ENCODE data around the gene FAM20B. TPM values are rescaled to one million over a fixed set of nuclear protein-coding genes. Genes with fewer than 3 reads are reported as not detected.

Gene FAM20B
- total RNA-seq, 4 donors from 2014 or later = 16.7 to 25.2 (median 20.3) TPM

GRCh38 chr1:179029321-179029759 is 3.6 kb downstream of the FAM20B start:
- TF ChIP-seq POLR2A (IDR thresholded peaks at IDR 0.05) = no peak
- TF ChIP-seq CTCF (IDR thresholded peaks at IDR 0.05) = no peak
- WGBS, 2 donors = 49 to 53% methylated on average over 3 of the region's 3 CpGs
- H3K4me3 ChIP-seq (ENCODE audit: low read depth, poor library complexity, severe bottlenecking) = no peak overlapping the region
- intact Hi-C loops (cut with DNase I; ENCODE audit: low total_unique reads) = no loop called here
- no peak for DNase-seq (ENCODE audit: low spot score in 2 of 2)

- intact Hi-C loops (cut with DNase I; ENCODE audit: low total_unique reads) = no loop called here
- H3K4me3 ChIP-seq (ENCODE audit: low read depth, poor library complexity, severe bottlenecking) = no peak overlapping the region
- WGBS, 2 donors = 40 to 41% methylated on average over 5 of the region's 5 CpGs
- TF ChIP-seq POLR2A (IDR thresholded peaks at IDR 0.05) (no peak), CTCF (IDR thresholded peaks at IDR 0.05) (no peak)
- DNase-seq (ENCODE audit: low spot score in 2 of 2) = no peak
Observed at GRCh38 chr1:179030130-179030529, 4.4 kb downstream of the FAM20B start.

GRCh38 chr1:179030683-179031082 is 5.0 kb downstream of the FAM20B start:
- no peak for TF ChIP-seq CTCF (IDR thresholded peaks at IDR 0.05)
- TF ChIP-seq POLR2A (IDR thresholded peaks at IDR 0.05) = no peak
- intact Hi-C loops (cut with DNase I; ENCODE audit: low total_unique reads) = no loop called here
- DNase-seq (ENCODE audit: low spot score in 2 of 2) = no peak
- 78 to 85% methylated on average over 3 of the region's 3 CpGs for WGBS, 2 donors
- no peak overlapping the region for H3K4me3 ChIP-seq (ENCODE audit: low read depth, poor library complexity, severe bottlenecking)

GRCh38 chr1:179031284-179031683 is 5.6 kb downstream of the FAM20B start:
- WGBS, 2 donors = 78% methylated on average over 3 of the region's 3 CpGs

GRCh38 chr1:179031855-179032513 is 6.3 kb downstream of the FAM20B start:
- 21% methylated on average over 1 of the region's 1 CpG for WGBS, 2 donors
- no peak for TF ChIP-seq POLR2A (IDR thresholded peaks at IDR 0.05)
- TF ChIP-seq CTCF (IDR thresholded peaks at IDR 0.05) = no peak
- intact Hi-C loops (cut with DNase I; ENCODE audit: low total_unique reads) = no loop called here
- DNase-seq (ENCODE audit: low spot score in 2 of 2) = no peak
- H3K4me3 ChIP-seq (ENCODE audit: low read depth, poor library complexity, severe bottlenecking) = no peak overlapping the region

More at GRCh38 chr1:179031284-179031683, 5.6 kb downstream of the FAM20B start:
- no peak overlapping the region for H3K4me3 ChIP-seq (ENCODE audit: low read depth, poor library complexity, severe bottlenecking)
- TF ChIP-seq POLR2A (IDR thresholded peaks at IDR 0.05) (no peak), CTCF (IDR thresholded peaks at IDR 0.05) (no peak)
- no peak for DNase-seq (ENCODE audit: low spot score in 2 of 2)
- intact Hi-C loops (cut with DNase I; ENCODE audit: low total_unique reads) = no loop called here

GRCh38 chr1:179034720-179035119 is 9.0 kb downstream of the FAM20B start:
- no peak overlapping the region for H3K4me3 ChIP-seq (ENCODE audit: low read depth, poor library complexity, severe bottlenecking)
- intact Hi-C loops (cut with DNase I; ENCODE audit: low total_unique reads) = no loop called here
- DNase-seq (ENCODE audit: low spot score in 2 of 2) = no peak
- 92 to 95% methylated on average over 1 of the region's 1 CpG for WGBS, 2 donors
- TF ChIP-seq POLR2A (IDR thresholded peaks at IDR 0.05) = no peak
- TF ChIP-seq CTCF (IDR thresholded peaks at IDR 0.05) = no peak

Data from lower leg skin (tissue), 4 donors.